GM23248 (cell line): ENCODE results near the gene LAMA1. TPM values are rescaled to one million over a fixed set of nuclear protein-coding genes. Genes with fewer than 3 reads are reported as not detected.

Experiments used
- DNase-seq: peaks from one replicate; pipeline ENCODE4 v3.0.0-alpha.2; 2015
- H2AFZ ChIP-seq: fragments of 200-600 bp; sonication (generic); 2 replicates; pipeline ENCODE4 v1.6.1; 2016; ENCODE audit warnings: antibody characterized with exemption
- H3F3A ChIP-seq: fragments of 200-600 bp; sonication (generic); 2 replicates; pipeline ENCODE4 v1.6.1; 2016; ENCODE audit warnings: mild to moderate bottlenecking, antibody characterized with exemption, mixed run types; ENCODE audit not compliant: insufficient read depth
- H3K27ac ChIP-seq: fragments of 200-600 bp; sonication (generic); 2 replicates; pipeline ENCODE4 v1.5.1; 2016; ENCODE audit warnings: mild to moderate bottlenecking
- H3K27me3 ChIP-seq: fragments of 200-600 bp; sonication (generic); replicated peaks from 2 replicates; pipeline ENCODE4 v1.6.1; 2016; ENCODE audit warnings: mild to moderate bottlenecking; ENCODE audit not compliant: insufficient read depth
- H3K36me3 ChIP-seq: fragments of 200-600 bp; sonication (generic); 2 replicates; pipeline ENCODE4 v1.6.1; 2016; ENCODE audit warnings: low read depth, mild to moderate bottlenecking
- H3K4me1 ChIP-seq: fragments of 200-600 bp; sonication (generic); 2 replicates; pipeline ENCODE4 v1.6.1; 2016; ENCODE audit warnings: mild to moderate bottlenecking; ENCODE audit not compliant: insufficient read depth
- H3K4me2 ChIP-seq: fragments of 200-600 bp; sonication (generic); one replicate; pipeline ENCODE4 v1.6.1; 2016; ENCODE audit warnings: mild to moderate bottlenecking; ENCODE audit not compliant: unreplicated experiment
- H3K4me3 ChIP-seq: fragments of 200-600 bp; sonication (generic); 2 replicates; pipeline ENCODE4 v1.5.1; 2016; ENCODE audit warnings: mild to moderate bottlenecking
- H3K79me2 ChIP-seq: fragments of 200-600 bp; sonication (generic); 2 replicates; pipeline ENCODE4 v1.6.1; 2016; ENCODE audit warnings: mild to moderate bottlenecking; ENCODE audit not compliant: insufficient read depth
- H3K9ac ChIP-seq: fragments of 200-600 bp; sonication (generic); 2 replicates; pipeline ENCODE4 v1.6.1; 2016; ENCODE audit warnings: mild to moderate bottlenecking
- H3K9me2 ChIP-seq: fragments of 200-600 bp; sonication (generic); 2 replicates; pipeline ENCODE4 v1.6.1; 2016; ENCODE audit warnings: mixed run types, mild to moderate bottlenecking, moderate library complexity; ENCODE audit not compliant: insufficient read depth
- H3K9me3 ChIP-seq: fragments of 200-600 bp; sonication (generic); one replicate; pipeline ENCODE4 v1.6.1; 2017; ENCODE audit warnings: low read depth
- H4K20me1 ChIP-seq: fragments of 200-600 bp; sonication (generic); 2 replicates; pipeline ENCODE4 v1.6.0; 2016; ENCODE audit not compliant: insufficient read depth
- EZH2 ChIP-seq: fragments of 200-600 bp; sonication (generic); IDR thresholded peaks from 2 replicates; pipeline ENCODE4 v1.6.1; 2018; ENCODE audit warnings: antibody characterized with exemption, mild to moderate bottlenecking; ENCODE audit not compliant: insufficient read depth, poor library complexity, severe bottlenecking
- EZH2phosphoT487 ChIP-seq: fragments of 200-600 bp; sonication (generic); IDR thresholded peaks from 2 replicates; pipeline ENCODE4 v1.6.1; 2018; ENCODE audit warnings: antibody characterized with exemption, moderate library complexity, mild to moderate bottlenecking, low read depth; ENCODE audit not compliant: insufficient read depth
- WGBS, 2 experiments: methylation state at CpG; one replicate each; pipeline ENCODE4 v1.1.6; 2015 to 2017; ENCODE audit warnings: low lambda C conversion rate in 2 of 2, low coverage in 1 of 2; ENCODE audit errors: missing lambda C conversion rate in 2 of 2; 5-methylcytosine and 5-hydroxymethylcytosine counted together
- in situ Hi-C: fragments of 300-500 bp; cut with MboI; formaldehyde crosslinking; loops from 2 replicates; pipeline ENCODE4 v1.15.0; 2020
- polyA plus RNA-seq: library from polyadenylated mRNA; unstranded; fragments of >200 nt; fragmentation: Nextera tagmentation; extraction: Ambion mirVana; gene quantifications from 2 replicates; pipeline ENCODE4 v1.2.1, GENCODE V29; 2016
- total RNA-seq: library from RNA; depleted of rRNA; stranded (reverse); fragments of >200 nt; shearing (Covaris generic); gene quantifications from 2 replicates; pipeline ENCODE4 v1.2.3, GENCODE V29; 2014; rRNA removed

The LAMA1 gene, protein sequence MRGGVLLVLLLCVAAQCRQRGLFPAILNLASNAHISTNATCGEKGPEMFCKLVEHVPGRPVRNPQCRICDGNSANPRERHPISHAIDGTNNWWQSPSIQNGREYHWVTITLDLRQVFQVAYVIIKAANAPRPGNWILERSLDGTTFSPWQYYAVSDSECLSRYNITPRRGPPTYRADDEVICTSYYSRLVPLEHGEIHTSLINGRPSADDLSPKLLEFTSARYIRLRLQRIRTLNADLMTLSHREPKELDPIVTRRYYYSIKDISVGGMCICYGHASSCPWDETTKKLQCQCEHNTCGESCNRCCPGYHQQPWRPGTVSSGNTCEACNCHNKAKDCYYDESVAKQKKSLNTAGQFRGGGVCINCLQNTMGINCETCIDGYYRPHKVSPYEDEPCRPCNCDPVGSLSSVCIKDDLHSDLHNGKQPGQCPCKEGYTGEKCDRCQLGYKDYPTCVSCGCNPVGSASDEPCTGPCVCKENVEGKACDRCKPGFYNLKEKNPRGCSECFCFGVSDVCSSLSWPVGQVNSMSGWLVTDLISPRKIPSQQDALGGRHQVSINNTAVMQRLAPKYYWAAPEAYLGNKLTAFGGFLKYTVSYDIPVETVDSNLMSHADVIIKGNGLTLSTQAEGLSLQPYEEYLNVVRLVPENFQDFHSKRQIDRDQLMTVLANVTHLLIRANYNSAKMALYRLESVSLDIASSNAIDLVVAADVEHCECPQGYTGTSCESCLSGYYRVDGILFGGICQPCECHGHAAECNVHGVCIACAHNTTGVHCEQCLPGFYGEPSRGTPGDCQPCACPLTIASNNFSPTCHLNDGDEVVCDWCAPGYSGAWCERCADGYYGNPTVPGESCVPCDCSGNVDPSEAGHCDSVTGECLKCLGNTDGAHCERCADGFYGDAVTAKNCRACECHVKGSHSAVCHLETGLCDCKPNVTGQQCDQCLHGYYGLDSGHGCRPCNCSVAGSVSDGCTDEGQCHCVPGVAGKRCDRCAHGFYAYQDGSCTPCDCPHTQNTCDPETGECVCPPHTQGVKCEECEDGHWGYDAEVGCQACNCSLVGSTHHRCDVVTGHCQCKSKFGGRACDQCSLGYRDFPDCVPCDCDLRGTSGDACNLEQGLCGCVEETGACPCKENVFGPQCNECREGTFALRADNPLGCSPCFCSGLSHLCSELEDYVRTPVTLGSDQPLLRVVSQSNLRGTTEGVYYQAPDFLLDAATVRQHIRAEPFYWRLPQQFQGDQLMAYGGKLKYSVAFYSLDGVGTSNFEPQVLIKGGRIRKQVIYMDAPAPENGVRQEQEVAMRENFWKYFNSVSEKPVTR (N-terminal part only)
- 5.4 and 6.2 TPM in 2 replicates for total RNA-seq
- polyA plus RNA-seq = 2.8 and 3.1 TPM in 2 replicates

DNA sequence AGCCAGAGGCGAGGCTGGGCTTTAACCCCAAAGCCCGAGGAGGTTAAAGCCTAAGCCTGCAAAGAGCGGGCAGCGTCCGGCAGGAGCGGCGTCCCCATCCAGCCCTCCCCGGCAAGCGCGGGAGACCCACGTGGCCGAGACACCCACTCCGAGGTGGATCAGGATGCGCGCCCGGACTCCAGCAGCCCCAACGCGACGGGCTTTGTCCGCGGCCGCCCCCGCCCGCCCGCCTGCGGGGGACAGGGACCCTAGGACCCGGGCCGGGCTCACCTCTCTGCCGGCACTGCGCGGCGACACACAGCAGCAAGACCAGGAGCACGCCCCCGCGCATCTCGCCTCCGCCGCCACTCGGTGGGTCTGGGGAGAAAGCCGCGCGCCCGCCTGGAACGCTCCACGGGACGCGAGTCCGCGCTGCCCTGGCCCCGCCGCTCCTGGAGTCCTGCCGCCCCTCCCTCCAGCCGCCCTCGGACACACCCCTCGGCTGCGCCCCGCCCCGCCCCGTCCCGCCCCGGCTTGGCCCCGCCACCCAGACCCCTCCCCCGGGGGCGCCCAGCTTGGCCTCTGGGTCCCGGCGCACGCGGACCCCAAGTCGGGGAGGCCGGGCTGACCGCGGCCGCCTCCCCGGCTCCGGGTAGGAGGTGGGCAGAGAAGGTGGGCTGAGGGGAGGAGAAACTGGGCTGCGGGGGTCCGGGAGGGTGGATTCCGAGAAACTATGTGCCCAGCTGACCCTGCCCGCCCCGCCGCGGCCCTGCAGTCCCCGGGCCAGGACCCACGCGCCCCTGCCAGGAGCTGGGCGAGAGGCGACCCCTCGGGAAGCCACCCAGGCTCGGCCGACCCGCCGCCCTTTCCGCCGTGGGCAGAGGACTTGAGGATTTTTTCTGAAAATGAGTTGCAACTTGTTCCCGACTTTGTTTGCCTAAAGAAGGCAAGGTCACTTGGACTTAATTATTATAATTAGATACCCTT is at the start of gene LAMA1:
Gene LAMA1 (minus strand): TSS at position 408 of the 966 bp plus-strand sequence. CDS start 77 bp downstream, at position 331.
- in situ Hi-C loops = no loop called here
- H3K27me3 ChIP-seq = peaks cover 4% of the 10 kb centered on the region; the same call in 1 of the 2 replicates
- H3K4me2 ChIP-seq = peak within 1 kb of the TSS; percentile 97
- no peaks in the 10 kb centered on the region for H3K9me2 ChIP-seq
- TF ChIP-seq EZH2phosphoT487 = no peak
- TF ChIP-seq EZH2 = no peak
- DNase-seq = peak; percentile 45
- peak within 1 kb of the TSS; percentile 36; the same call in 1 of the 2 replicates for H3K9ac ChIP-seq
- H4K20me1 ChIP-seq = no peaks in the 10 kb centered on the region
- no peaks in the 10 kb centered on the region for H3K9me3 ChIP-seq
- 8 to 12% methylated on average over 31 to 73 of the region's 95 CpGs for WGBS, 2 experiments
- H3F3A ChIP-seq = 0 out of 2 replicates have a peak, but pooled peaks cover 5% of the 10 kb centered on the region
- no peak within 1 kb of the TSS for H3K27ac ChIP-seq
- H2AFZ ChIP-seq = peak within 1 kb of the TSS; percentile 81
- H3K79me2 ChIP-seq = no peaks in the 10 kb centered on the region
- H3K4me3 ChIP-seq = peak within 1 kb of the TSS; percentile 74
- peaks cover 8% of the 10 kb centered on the region; the same call in 1 of the 2 replicates for H3K4me1 ChIP-seq
- H3K36me3 ChIP-seq = no peaks in the 10 kb centered on the region

DNA sequence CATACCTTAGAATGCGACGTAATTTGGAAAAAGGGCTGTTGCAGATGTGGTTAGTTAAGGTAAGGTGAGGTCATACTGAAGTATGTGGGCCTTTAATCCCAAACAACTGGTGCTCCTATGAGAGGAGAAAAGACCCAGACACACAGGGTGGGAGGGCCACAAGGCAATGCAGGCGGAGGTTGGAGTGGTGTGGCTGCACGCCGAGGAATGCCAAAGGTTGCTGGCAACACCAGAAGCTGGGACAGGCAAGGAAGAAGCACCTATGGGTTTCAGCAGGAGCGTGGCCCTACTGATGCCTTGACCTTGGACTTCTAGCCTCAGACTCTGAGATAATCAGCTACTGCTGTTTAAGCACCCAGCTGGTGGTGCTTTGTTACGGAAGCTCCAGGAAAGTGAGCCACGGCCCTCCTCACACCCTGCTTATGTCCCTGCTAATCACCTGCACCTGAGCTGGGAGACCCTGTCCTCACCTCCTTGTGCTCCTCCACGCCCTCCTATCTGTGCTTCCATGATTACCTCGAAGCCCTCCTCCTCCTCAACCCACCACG is 48.3 kb upstream of the LAMA1 start:
- TF ChIP-seq EZH2phosphoT487 (no peak), EZH2 (no peak)
- Histone ChIP-seq H3K9me3 (no peaks in the 10 kb centered on the region), H2AFZ (no peak overlapping the region), H3K9ac (no peak overlapping the region), H3F3A (no peaks in the 10 kb centered on the region), H3K27me3 (no peaks in the 10 kb centered on the region), H3K4me3 (no peak overlapping the region), H3K9me2 (no peaks in the 10 kb centered on the region), H4K20me1 (no peaks in the 10 kb centered on the region), H3K27ac (no peak overlapping the region), H3K4me2 (no peak overlapping the region), H3K79me2 (no peaks in the 10 kb centered on the region), H3K4me1 (peaks cover 13% of the 10 kb centered on the region), H3K36me3 (no peaks in the 10 kb centered on the region)
- DNase-seq = no peak
- in situ Hi-C loops = no loop called here
- 91% methylated on average over 10 to 11 of the region's 11 CpGs for WGBS, 2 experiments

DNA sequence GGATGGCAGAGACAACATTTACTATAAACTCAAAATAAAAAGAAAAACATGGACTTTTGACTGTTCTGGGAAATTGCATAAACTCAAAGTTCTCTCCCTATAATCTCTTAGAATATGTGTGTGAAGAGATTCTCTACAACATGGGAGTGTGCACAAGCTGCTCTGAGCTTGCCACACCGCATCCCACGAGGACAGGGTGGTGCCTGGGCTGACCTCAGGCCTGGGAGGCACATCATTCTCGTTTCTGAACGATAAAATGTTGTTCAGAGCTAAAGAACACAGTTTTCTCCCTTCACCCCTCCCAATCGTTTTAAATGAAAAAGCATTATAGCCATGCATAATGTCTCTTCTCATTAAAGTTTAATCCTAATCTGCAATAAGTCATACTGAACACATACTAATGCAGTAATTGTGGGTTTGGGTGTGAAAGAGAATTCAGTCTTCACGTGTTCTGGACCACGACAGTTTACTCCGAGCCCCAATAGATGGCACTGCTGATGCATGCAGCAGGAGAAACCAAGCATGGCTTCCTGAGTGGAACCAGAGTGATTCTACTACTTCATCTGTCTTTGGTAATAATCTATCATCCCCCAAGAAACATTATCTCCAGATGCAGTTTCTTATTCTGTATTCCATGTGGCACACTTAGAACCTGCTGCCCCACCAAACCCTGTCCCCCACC is 46.9 kb upstream of the LAMA1 start:
- Histone ChIP-seq H3K27ac (no peak overlapping the region), H2AFZ (peak overlapping the region; percentile 31; the same call in 1 of the 2 replicates), H3K27me3 (no peaks in the 10 kb centered on the region), H3K9me2 (no peaks in the 10 kb centered on the region), H3K4me2 (no peak overlapping the region), H3K4me3 (no peak overlapping the region), H3K36me3 (no peaks in the 10 kb centered on the region), H3K79me2 (no peaks in the 10 kb centered on the region), H3K4me1 (peaks cover 13% of the 10 kb centered on the region), H3F3A (no peaks in the 10 kb centered on the region), H3K9me3 (no peaks in the 10 kb centered on the region), H4K20me1 (no peaks in the 10 kb centered on the region), H3K9ac (no peak overlapping the region)
- DNase-seq = peak; percentile 61
- WGBS, 2 experiments = 3 to 7% methylated on average over 8 of the region's 8 CpGs
- in situ Hi-C loops = no loop called here
- TF ChIP-seq EZH2phosphoT487 (no peak), EZH2 (no peak)
